GM21786 (cell line): Measurements from ENCODE around the gene GCM1.

Experiments used
- ATAC-seq: cut with Tn5 transposase; IDR thresholded peaks from one replicate; pipeline ENCODE4 v1.9.1; 2021; ENCODE audit not compliant: unreplicated experiment

GCM1 gene

GRCh38 chr6:53154071-53154470 lies 5.4 kb upstream of the GCM1 start:
- ATAC-seq = no peak

GRCh38 chr6:53152576-53152975 lies 3.9 kb upstream of the GCM1 start:
- ATAC-seq = no peak

GRCh38 chr6:53151676-53152075 lies 3.0 kb upstream of the GCM1 start:
- no peak for ATAC-seq

- no peak for ATAC-seq
Observed at GRCh38 chr6:53144802-53145201, 3.8 kb downstream of the GCM1 start.

- no peak for ATAC-seq
Observed at GRCh38 chr6:53143710-53144109, 4.9 kb downstream of the GCM1 start.

GRCh38 chr6:53142810-53143209 lies 5.8 kb downstream of the GCM1 start:
- ATAC-seq = no peak

GRCh38 chr6:53139841-53140413 lies 8.7 kb downstream of the GCM1 start:
- no peak for ATAC-seq

- no peak for ATAC-seq
Observed at GRCh38 chr6:53136000-53136609, 12.5 kb downstream of the GCM1 start.

- no peak for ATAC-seq
Observed at GRCh38 chr6:53134601-53135235, 13.9 kb downstream of the GCM1 start.

- no peak for ATAC-seq
Observed at GRCh38 chr6:53133961-53134360, 14.7 kb downstream of the GCM1 start.

GRCh38 chr6:53130569-53131290 lies 17.9 kb downstream of the GCM1 start:
- ATAC-seq = no peak

GRCh38 chr6:53128842-53129241 lies 19.8 kb downstream of the GCM1 start:
- no peak for ATAC-seq

- ATAC-seq = no peak
Observed at GRCh38 chr6:53125276-53125675, 23.4 kb downstream of the GCM1 start.

GRCh38 chr6:53124131-53124800 lies 24.4 kb downstream of the GCM1 start:
- no peak for ATAC-seq

GRCh38 chr6:53119772-53120409 lies 28.8 kb downstream of the GCM1 start:
- no peak for ATAC-seq

- ATAC-seq = no peak
Observed at GRCh38 chr6:53119349-53119748, 29.3 kb downstream of the GCM1 start.

GRCh38 chr6:53115741-53116140 lies 32.9 kb downstream of the GCM1 start:
- no peak for ATAC-seq

GRCh38 chr6:53115113-53115512 lies 33.5 kb downstream of the GCM1 start:
- no peak for ATAC-seq

- ATAC-seq = no peak
Observed at GRCh38 chr6:53113742-53114141, 34.9 kb downstream of the GCM1 start.

GRCh38 chr6:53112871-53113270 lies 35.8 kb downstream of the GCM1 start:
- no peak for ATAC-seq

GRCh38 chr6:53112404-53112803 lies 36.2 kb downstream of the GCM1 start:
- no peak for ATAC-seq
